Adrenal gland (tissue), 12 donors: Measurements from ENCODE around the gene GIMAP8. TPM values are rescaled to one million over a fixed set of nuclear protein-coding genes. Genes with fewer than 3 reads are reported as not detected.

Source experiments
- DNase-seq, 7 donors: peaks; one replicate each; pipeline ENCODE4 v3.0.0-alpha.2; 2019 to 2020
- H3K27ac ChIP-seq, 5 donors: fragments of 200-600 bp; sonication (generic) in 4 of 5; 1 replicate in 3 of 5; 2 replicates in 2 of 5; pipeline versions ENCODE4 v1.5.1 to v1.8.0; 2016 to 2020; ENCODE audit warnings: mild to moderate bottlenecking in 1 of 5
- H3K27me3 ChIP-seq: fragments of 200-600 bp; 2 replicates; pipeline ENCODE4 v1.8.0; 2021
- H3K36me3 ChIP-seq, 2 donors: fragments of 200-600 bp; replicated peaks in 1 of 2; 1 replicate in 1 of 2; 2 replicates in 1 of 2; pipeline versions ENCODE4 v1.5.1 to v1.8.0; 2018 to 2022
- H3K4me1 ChIP-seq, 2 donors: fragments of 200-600 bp; replicated peaks in 1 of 2; 1 replicate in 1 of 2; 2 replicates in 1 of 2; pipeline versions ENCODE4 v1.5.1 to v1.8.0; 2018 to 2021
- H3K4me3 ChIP-seq, 4 donors: fragments of 200-600 bp; sonication (generic) in 3 of 4; one replicate each; pipeline ENCODE4 v1.5.1; 2016 to 2018
- H3K9me3 ChIP-seq, 3 donors: fragments of 200-600 bp; sonication (generic) in 1 of 3; replicated peaks in 1 of 3; 1 replicate in 2 of 3; 2 replicates in 1 of 3; pipeline versions ENCODE4 v1.5.1 to v1.8.0; 2016 to 2021
- POLR2A ChIP-seq, 2 donors: fragments of 450-650 bp; IDR thresholded peaks; one replicate each; pipeline ENCODE4 v1.6.1; 2017; ENCODE audit warnings: antibody characterized with exemption in 2 of 2, mild to moderate bottlenecking in 2 of 2, moderate library complexity in 1 of 2
- WGBS, 4 donors: extraction: QIAGEN DNeasy Blood & Tissue Kit in 2 of 4; methylation state at CpG; one replicate each; pipeline versions ENCODE4 v1.1.5 to v1.1.7; 2013 to 2017; 5-methylcytosine and 5-hydroxymethylcytosine counted together
- intact Hi-C, 2 donors: fragments of 100-400 bp; cut with DNase I; formaldehyde crosslinking; loops; one replicate each; pipeline versions ENCODE4 v1.14.1 to v1.15.0; 2022 to 2023
- polyA plus RNA-seq, 3 donors: library from polyadenylated mRNA; stranded (reverse); fragments of 200-250 nt in 2 of 3; fragments of 350-450 nt in 1 of 3; fragmentation: Illumina TruSeq in 1 of 3; extraction: RNeasy Lipid Tissue Mini Kit (QIAGEN cat#74804) in 1 of 3; gene quantifications; one replicate each; pipeline ENCODE4 v1.2.3, GENCODE V29; 2013 to 2014
- total RNA-seq, 9 donors: library from RNA; depleted of rRNA in 4 of 9; stranded (reverse); fragments of >200 nt in 4 of 9; fragments of 120-200 nt in 1 of 9; fragmentation: NEBNext Ultra II Directional in 1 of 9; extraction: Animal tissue kit (Norgen Biotek cat#: 25700) in 1 of 9; gene quantifications; one replicate each; pipeline versions ENCODE4 v1.1.0 to v1.2.4, GENCODE V29; 2013 to 2023
- TF ChIP-seq, protein P1 (sequence below), 6 experiments: fragments of 450-650 bp in 4 of 6; fragments of 200-600 bp in 2 of 6; sonication (generic) in 1 of 6; IDR thresholded peaks; 1 replicate in 5 of 6; 2 replicates in 1 of 6; pipeline versions ENCODE4 v1.5.1 to v1.8.0; 2016 to 2021; ENCODE audit warnings: antibody characterized with exemption in 6 of 6, mild to moderate bottlenecking in 2 of 6, moderate library complexity in 1 of 6
- donor health status: healthy with polysubstance abuse.
- donor health status: Bipolar disorder and iron deficiency.
- donor health status: DM: yes; HTN: yes; CAD: no.
- donor health status: DM: no; HTN: no; CAD: no.
- donor health status: DM: no; HTN: no; CAD: no.
- donor health status: DM: yes; HTN: yes; CAD: no.

The GIMAP8 gene
- total and polyA plus RNA-seq, 12 donors = 6.1 to 18.4 (median 9.5) TPM

DNA sequence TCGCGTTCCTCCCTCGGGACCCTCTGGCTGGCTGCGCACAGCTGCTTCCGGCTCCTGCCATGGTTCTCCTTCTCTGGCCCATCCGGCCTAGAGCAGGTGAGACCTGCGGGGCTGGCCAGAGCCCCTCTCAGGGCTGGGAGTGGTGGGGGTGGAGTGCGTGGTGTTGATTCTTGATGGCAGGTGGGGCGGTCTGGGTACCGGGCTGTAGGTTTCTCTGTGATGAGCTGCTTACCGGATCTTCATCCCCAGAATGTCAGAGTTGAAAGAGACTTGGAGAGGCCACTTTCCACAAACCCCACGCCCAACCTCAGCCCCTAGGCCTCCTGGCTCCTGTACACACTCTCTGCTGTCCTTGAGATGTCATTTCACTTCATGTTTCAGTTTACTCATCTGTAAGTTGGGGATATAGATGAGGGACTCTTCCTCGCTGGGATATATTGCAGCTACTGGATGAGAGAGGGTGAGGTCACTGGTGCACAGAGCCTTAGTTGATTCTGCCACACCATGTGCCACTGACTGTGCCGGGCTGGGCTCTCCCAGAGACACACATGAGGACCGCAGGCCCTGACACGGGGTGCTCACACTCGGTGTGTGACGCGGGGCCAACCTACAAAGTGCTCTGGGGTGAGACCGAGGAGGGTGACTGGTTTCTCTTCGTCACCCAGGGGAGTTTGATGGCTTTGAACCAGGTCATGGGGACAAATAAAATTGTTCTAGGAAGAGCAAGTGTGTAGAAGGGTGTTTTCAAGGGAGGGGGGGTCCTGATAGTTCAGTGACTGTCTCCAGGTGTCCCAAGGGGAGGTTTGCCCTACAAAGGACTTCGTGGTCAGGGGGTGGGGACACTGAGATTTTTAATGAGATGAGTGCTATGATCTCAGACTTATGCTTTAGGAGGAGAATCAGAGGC, 41.8 kb upstream of the GIMAP8 start:
- 87 to 95% (median 90%) methylated on average over 13 to 22 of the region's 22 CpGs for whole genome bisulfite sequencing, 4 donors
- H3K27ac ChIP-seq = no peak overlapping the region

DNA sequence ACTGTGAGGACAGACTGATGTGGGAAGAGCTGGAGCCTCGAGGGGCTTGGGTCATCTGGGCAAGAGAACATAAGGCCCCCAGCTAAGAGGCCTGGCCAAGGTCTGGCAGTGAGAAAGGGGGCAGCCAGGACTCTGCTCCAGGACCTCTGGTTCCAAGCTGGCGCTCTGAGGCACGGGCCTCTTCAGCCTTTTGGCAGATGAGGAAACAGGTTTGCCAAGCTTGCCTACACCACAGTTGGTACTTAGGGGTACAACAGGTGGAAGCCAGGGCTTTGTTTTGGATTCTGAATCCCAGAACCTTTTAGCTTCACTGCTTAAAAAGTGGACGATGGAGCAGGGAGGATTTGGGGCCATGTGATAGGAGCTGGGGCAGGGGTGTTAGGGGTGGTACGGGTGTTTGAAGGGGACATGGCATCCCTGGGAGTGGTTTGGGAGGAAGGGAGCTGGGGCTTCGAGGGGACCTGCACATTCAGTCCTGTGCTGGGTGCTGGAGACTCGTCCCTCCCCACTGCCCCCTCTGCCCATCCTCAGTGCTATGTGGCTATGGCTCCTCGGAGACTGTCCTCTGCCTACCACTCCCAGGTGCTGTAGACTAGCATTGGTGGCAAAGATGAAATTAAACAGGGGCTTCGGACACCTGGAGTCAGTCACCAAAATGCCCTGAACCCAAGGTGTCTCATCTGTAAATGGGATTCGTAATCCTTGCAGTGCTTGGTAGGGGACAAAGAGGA, 41.0 kb upstream of the GIMAP8 start:
- DNase-seq = peak in 2 of 7 donors; percentile 19 to 49

More for the DNA sequence above, 41.8 kb upstream of the GIMAP8 start:
- no peaks in the 10 kb centered on the region for H3K9me3 ChIP-seq
- intact Hi-C loops = no loop called here
- H3K4me1 ChIP-seq = peaks cover 17 to 29% of the 10 kb centered on the region in 2 donors
- no peak for TF ChIP-seq POLR2A (IDR thresholded peaks at IDR 0.05)
- TF ChIP-seq, protein P1, sequence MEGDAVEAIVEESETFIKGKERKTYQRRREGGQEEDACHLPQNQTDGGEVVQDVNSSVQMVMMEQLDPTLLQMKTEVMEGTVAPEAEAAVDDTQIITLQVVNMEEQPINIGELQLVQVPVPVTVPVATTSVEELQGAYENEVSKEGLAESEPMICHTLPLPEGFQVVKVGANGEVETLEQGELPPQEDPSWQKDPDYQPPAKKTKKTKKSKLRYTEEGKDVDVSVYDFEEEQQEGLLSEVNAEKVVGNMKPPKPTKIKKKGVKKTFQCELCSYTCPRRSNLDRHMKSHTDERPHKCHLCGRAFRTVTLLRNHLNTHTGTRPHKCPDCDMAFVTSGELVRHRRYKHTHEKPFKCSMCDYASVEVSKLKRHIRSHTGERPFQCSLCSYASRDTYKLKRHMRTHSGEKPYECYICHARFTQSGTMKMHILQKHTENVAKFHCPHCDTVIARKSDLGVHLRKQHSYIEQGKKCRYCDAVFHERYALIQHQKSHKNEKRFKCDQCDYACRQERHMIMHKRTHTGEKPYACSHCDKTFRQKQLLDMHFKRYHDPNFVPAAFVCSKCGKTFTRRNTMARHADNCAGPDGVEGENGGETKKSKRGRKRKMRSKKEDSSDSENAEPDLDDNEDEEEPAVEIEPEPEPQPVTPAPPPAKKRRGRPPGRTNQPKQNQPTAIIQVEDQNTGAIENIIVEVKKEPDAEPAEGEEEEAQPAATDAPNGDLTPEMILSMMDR (IDR thresholded peaks at IDR 0.05) = no peak
- peak in 2 of 7 donors; percentile 15 to 51 for DNase-seq
- no peaks in the 10 kb centered on the region for H3K36me3 ChIP-seq
- no peaks in the 10 kb centered on the region for H3K27me3 ChIP-seq
- no peak overlapping the region for H3K4me3 ChIP-seq

DNA sequence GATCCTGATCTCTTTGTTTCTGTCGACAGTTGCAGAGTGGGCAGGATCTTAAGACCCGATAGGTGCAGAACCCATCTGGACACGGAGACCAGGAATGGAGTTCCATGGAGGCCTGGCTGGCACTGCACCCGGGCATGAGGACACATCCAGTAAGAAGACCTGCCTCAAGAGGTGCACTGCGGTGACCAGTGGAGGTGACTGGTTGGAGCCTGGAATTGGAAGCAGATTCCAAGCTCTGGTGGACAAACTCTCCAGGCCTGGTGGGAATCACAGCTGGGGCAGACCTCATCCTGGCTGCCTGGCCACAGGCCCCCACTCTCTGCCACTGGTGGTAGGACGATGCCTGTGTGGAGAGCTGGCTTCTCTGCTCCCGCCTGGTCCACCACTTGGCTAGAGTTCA, 40.3 kb upstream of the GIMAP8 start:
- H3K9me3 ChIP-seq = no peaks in the 10 kb centered on the region
- intact Hi-C loops = loop anchor here (2.0 to 10.0 kb wide), 2 partner anchors 41 to 55 kb away; partner anchors contain the start of gene REPIN1 (in 1 of the 2)
- DNase-seq = peak in 1 of 7 donors; percentile 12
- H3K4me3 ChIP-seq = no peak overlapping the region
- no peaks in the 10 kb centered on the region for H3K27me3 ChIP-seq
- peaks cover 9 to 19% of the 10 kb centered on the region in 2 donors for H3K4me1 ChIP-seq
- TF ChIP-seq POLR2A (IDR thresholded peaks at IDR 0.05) = no peak
- TF ChIP-seq, protein P1 (IDR thresholded peaks at IDR 0.05) = no peak
- no peak overlapping the region for H3K27ac ChIP-seq
- no peaks in the 10 kb centered on the region for H3K36me3 ChIP-seq
- WGBS, 4 donors = 91 to 96% (median 94%) methylated on average over 3 to 7 of the region's 7 CpGs

More for the DNA sequence above, 41.0 kb upstream of the GIMAP8 start:
- no peaks in the 10 kb centered on the region for H3K9me3 ChIP-seq
- TF ChIP-seq, protein P1 (IDR thresholded peaks at IDR 0.05) = no peak
- no peak for TF ChIP-seq POLR2A (IDR thresholded peaks at IDR 0.05)
- H3K4me1 ChIP-seq = peaks cover 10 to 21% of the 10 kb centered on the region in 2 donors
- no peaks in the 10 kb centered on the region for H3K27me3 ChIP-seq
- H3K4me3 ChIP-seq = no peak overlapping the region
- H3K27ac ChIP-seq = no peak overlapping the region
- 83 to 92% (median 86%) methylated on average over 7 to 10 of the region's 10 CpGs for WGBS, 4 donors
- H3K36me3 ChIP-seq = no peaks in the 10 kb centered on the region
- intact Hi-C loops = loop anchor here (2.0 to 10.0 kb wide), 2 partner anchors 41 to 55 kb away; partner anchors contain the start of gene REPIN1 (in 1 of the 2)
